Prostate gland (tissue), 2 donors: ENCODE measurements around the gene IGSF9.

ENCODE experiments used
- CTCF ChIP-seq, 4 experiments: fragments of 200-600 bp in 2 of 4; fragments of 450-650 bp in 2 of 4; sonication (generic) in 2 of 4; IDR thresholded peaks; 1 replicate in 3 of 4; 2 replicates in 1 of 4; pipeline ENCODE4 v1.5.1; 2016 to 2019; ENCODE audit warnings: antibody characterized with exemption in 4 of 4, mild to moderate bottlenecking in 2 of 4, moderate library complexity in 2 of 4
- POLR2A ChIP-seq: fragments of 450-650 bp; IDR thresholded peaks from one replicate; pipeline ENCODE4 v1.6.1; 2016; ENCODE audit warnings: antibody characterized with exemption, mild to moderate bottlenecking

- TF ChIP-seq POLR2A (no peak), CTCF (IDR thresholded peaks at IDR 0.05) (no peak)
These were observed 36.9 kb upstream of the IGSF9 start for GRCh38 chr1:159982280-159982679.
